A204.1 (cell line): ENCODE results near the gene MMAA.
"Not testable (repeated sequence)": the region's sequence is repeated elsewhere in the genome, so short reads cannot be mapped to it uniquely, and the experiment has no call there.

Experiments
- FAIRE-seq: peaks from 2 replicates; lab custom pipeline; 2012; peaks lifted over from hg19 to GRCh38; lab: Jason Lieb, UNC

The MMAA gene

DNA sequence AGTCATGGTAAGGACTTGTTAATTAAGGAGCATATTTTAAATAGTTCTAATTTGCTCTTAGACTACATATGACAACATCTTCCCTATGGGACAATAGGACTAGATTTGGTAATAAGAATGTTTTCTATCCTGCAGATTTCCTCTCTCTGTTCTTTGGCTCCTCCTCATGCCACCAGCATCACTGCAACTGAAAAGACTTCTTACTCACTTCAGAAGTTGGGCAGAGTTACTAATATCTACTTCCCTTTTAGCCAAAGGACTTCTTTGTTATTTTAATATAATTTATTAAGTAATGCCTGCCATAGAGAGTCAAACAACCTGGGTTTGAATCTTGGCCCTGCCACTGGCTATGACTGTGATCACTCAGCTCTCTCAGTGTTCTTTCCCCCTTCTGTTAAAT lies 16.4 kb downstream of the MMAA start:
- FAIRE-seq, result no peak

- no peak for FAIRE-seq
These were observed 20.1 kb downstream of the MMAA start for GRCh38 chr4:145639186-145639698.

DNA sequence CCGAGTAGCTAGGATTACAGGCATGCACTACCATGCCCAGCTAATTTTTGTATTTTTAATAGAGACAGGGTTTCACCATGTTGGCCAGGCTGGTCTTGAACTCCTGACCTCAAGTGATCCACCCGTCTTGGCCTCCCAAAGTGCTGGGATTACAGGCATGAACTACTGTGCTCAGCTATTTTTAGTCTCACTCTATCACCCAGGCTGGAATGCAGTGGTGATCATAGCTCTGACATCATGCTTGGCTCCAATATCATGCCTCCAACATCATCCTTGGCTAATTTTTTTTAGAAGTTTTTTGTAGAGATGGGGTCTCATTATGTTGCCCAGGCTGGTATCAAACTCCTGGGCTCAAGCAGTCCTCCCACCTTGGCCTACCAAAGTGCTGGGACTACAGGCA lies 21.1 kb downstream of the MMAA start:
- FAIRE-seq, result not testable (repeated sequence)

DNA sequence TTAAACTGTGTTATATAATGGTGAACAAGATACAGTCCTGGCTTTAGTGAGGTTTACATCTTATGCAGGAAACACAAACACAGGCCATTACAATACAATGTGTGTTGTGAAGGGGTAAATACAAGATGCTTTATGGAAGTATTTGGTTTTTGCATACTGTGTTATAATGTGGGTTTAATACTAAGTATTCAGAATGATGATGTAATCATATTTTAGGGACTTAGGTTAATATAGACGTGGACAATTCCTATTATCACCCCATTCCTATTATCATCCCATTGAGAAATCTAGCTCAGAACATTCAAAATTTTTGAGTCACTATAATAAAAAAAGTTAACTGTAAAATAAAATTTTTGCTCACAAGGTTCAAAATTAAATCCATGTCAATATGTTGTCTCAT lies 24.1 kb downstream of the MMAA start:
- no peak for FAIRE-seq

DNA sequence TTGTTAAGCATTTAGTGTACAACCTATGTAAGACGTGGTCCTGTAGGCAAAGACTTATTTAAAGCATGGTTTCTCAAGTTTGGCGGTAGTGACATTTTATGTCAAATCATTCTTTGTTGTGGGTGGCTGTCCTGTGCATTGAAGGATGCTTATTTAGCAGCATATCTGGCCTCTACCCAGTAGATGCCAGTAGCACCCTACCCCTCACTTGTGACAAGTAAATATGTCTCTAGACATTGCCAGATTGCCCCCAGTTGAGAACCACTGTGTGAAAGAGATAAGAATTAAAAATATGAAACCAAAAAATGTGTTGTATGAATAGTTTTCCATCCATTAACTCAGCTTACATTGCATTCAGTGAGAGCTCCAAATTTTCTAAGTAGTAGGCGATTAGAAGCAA lies 25.5 kb downstream of the MMAA start:
- FAIRE-seq, result no peak

GRCh38 chr4:145656156-145656555 lies 37.0 kb downstream of the MMAA start:
- no peak for FAIRE-seq

- FAIRE-seq, result no peak
These were observed 40.9 kb downstream of the MMAA start for GRCh38 chr4:145660064-145660463.

- FAIRE-seq, result no peak
These were observed 44.0 kb downstream of the MMAA start for GRCh38 chr4:145663194-145663593.

- no peak for FAIRE-seq
These were observed 46.6 kb downstream of the MMAA start for GRCh38 chr4:145665773-145666172.

GRCh38 chr4:145670422-145670821 lies 51.2 kb downstream of the MMAA start:
- no peak for FAIRE-seq

- FAIRE-seq, result no peak
These were observed 60.3 kb downstream of the MMAA start for GRCh38 chr4:145679520-145679919.

DNA sequence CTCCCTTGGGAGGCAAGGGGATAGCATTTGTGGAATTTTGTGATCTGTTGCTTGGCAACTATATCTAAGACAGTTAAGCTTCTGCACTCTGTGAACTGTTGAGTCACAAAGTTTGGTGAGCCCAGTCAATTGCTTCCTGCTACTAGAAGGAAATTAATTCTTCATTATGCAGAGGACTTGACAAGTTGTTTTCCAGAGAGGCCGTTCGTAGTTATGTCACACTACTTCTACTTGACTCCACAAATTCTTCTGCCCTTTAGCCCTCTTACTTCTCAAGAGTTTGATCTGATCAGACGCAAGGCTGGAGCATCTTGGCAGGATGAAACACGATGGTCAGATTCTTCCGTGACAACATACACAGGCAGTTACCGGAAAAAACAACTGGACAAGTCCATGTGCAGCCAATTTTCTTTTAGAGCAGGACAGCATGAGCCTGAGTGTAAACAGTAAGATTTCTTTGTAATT lies 60.8 kb downstream of the MMAA start, which contains the start of gene C4orf51:
C4orf51 (plus strand) TSS at position 156 of the 465 bp plus-strand sequence; CDS start at position 214, 58 bp downstream.
- no peak for FAIRE-seq

GRCh38 chr4:145680902-145681301 lies 61.7 kb downstream of the MMAA start:
- FAIRE-seq, result no peak

DNA sequence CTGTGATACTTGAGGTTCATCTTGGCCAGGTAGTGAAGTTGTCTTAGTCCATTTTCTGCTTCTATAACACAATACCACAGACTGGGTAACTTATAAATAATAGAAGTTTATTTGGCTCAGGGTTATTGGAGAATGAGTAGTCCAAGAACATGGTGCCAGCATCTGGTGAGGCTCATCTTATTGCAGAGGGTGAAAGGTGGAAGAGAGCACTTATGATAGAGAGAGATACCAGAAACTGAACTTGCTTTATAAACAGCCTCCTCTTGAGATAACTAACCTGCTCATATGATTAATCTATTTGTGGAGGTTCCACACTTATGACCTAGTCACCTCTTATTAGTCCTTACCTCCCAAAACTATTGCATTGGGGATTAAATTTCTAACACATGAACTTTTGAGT lies 62.3 kb downstream of the MMAA start:
- no peak for FAIRE-seq

DNA sequence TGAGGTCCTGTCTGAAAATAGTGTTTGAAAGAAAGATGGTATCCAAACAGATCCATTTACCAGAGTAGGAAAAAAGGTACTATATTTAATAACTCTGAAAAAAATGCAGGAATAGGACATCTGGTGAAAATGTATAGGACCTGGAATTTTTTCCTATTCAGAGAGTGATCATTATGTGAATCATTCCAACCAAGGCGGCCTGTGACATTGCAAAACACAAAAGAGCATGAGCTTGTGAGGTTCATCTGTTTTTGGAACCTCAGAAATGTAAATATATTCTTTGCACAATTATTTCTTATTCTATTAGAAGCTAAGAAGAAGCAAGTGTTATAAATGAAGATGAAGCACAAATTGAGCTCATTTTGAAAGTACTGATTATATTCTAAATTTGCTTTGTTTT lies 62.8 kb downstream of the MMAA start:
- no peak for FAIRE-seq

- no peak for FAIRE-seq
These were observed 67.8 kb downstream of the MMAA start for GRCh38 chr4:145686991-145687390.

DNA sequence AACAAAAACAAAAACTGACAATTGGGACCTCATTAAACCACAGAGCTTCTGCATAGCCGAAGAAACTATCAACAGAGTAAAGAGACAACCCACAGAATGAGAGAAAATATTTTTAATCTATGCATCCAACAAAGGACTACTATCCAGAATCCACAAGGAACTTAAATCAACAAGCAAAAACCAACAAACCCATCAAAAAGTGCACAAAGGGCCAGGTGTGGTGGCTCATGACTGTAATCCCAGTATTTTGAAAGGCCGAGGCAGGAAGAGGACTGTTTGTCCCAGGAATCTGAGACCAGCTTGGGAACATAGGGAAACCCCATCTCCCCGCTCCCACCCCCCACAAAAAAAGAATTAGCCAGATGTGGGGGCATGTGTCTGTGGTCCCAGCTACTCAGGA lies 71.4 kb downstream of the MMAA start:
- no peak for FAIRE-seq

DNA sequence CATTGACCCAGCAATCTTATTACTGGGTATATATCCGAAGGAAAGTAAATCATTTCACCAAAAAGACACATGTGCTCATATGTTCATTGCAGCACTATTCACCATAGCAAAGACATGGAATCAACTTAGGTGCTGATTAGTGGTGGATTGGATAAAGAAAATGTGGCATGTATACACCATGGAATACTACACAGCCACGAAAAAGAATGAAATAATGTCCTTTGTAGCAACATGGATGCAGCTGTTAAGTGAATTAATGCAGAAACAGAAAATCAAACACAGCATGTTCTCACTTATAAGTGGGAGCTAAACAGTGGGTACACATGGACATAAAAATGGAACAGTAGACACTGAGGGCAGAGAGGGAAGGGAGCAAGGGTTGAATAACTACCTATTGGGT lies 72.2 kb downstream of the MMAA start:
- FAIRE-seq, result not testable (repeated sequence)

DNA sequence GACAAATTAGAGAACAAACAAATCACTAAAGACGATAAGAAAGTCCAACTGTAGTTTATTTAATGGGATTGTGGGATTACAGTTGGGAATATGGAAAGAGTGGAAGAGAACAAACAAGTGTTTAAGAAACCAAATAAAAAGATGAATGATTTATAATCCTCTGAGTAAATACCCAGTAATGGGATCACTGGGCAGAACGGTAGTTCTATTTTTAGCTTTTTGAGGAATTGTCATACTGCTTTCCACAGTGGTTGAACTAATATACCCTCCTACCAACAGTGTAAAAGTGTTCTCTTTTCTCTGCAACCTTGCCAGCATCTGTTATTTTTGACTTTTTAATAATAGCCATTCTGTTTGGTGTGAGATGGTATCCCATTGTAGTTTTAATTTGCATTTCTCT lies 75.7 kb downstream of the MMAA start:
- FAIRE-seq, result no peak

GRCh38 chr4:145697332-145697731 lies 78.1 kb downstream of the MMAA start:
- no peak for FAIRE-seq

DNA sequence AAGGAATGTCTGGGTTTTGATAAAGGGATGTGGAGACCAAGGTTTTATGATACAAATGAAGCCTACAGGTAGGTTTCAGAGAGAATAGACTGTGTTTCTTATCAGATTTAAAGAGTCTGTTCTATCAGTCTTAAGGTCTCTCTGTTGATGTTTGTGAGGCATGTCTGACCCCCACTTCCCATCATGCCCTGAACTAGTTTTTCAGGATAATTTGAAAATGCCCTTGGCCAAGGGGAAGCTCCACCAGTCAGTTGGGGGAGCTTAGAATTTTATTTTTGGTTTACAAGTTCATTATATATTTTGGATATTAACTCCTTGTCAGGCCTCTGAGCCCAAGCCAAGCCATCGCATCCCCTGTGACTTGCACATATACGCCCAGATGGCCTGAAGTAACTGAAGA lies 79.3 kb downstream of the MMAA start:
- FAIRE-seq, result no peak

- no peak for FAIRE-seq
These were observed 84.8 kb downstream of the MMAA start for GRCh38 chr4:145703850-145704497.

DNA sequence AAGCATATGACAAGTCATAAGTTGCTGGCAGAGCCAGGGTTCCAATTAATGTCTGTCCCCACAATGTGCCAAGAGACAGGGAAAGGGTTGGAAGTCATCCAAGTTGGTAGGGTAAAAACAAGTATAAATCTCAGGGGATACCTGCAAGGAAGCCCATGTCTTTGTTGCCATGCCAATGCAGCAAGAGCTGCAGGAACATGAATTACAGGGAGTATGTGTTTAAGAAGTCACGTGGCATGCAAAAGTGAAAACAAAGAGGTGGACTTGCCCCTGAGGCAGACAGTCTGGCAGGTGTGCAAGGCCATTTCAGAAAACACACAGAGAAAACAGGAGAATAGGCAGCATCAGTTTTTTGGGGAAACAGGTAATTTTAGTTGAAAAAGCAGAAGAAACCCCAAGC lies 90.2 kb downstream of the MMAA start:
- no peak for FAIRE-seq
